ENCODE results near the gene TNNT2. TPM values are rescaled to one million over a fixed set of nuclear protein-coding genes. Genes with fewer than 3 reads are reported as not detected.

The TNNT2 gene
- total RNA-seq, 1 donor from 2014 or later: 0.17 TPM

DNA sequence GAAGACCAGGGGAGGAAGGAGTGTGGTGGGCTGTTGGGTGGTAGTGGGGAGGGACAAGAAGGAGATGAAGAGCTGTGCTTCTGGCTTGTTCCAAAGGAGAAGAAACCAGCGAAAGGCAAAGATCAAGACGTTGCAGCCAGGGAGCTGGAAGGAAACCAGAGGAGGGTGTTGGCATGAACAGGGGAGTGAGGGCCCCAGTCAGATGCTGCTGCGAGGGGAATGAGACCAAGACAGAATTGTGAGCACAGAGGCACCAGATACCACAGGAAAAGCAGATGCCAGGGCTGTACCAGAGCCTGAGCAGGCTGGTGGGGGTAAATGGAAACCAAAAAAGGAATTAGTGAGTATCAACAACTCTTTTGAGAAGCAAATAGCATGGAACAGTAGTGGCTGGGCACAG is 15.6 kb upstream of the TNNT2 start:
- no peak for DNase-seq (ENCODE audit: low read depth)
- TF ChIP-seq, protein P1, sequence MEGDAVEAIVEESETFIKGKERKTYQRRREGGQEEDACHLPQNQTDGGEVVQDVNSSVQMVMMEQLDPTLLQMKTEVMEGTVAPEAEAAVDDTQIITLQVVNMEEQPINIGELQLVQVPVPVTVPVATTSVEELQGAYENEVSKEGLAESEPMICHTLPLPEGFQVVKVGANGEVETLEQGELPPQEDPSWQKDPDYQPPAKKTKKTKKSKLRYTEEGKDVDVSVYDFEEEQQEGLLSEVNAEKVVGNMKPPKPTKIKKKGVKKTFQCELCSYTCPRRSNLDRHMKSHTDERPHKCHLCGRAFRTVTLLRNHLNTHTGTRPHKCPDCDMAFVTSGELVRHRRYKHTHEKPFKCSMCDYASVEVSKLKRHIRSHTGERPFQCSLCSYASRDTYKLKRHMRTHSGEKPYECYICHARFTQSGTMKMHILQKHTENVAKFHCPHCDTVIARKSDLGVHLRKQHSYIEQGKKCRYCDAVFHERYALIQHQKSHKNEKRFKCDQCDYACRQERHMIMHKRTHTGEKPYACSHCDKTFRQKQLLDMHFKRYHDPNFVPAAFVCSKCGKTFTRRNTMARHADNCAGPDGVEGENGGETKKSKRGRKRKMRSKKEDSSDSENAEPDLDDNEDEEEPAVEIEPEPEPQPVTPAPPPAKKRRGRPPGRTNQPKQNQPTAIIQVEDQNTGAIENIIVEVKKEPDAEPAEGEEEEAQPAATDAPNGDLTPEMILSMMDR (conservative IDR thresholded peaks at IDR 0.05; ENCODE audit: low read depth, low read length): no peak
- no peak overlapping the region for H3K4me3 ChIP-seq (ENCODE audit: low read depth, low read length)

DNA sequence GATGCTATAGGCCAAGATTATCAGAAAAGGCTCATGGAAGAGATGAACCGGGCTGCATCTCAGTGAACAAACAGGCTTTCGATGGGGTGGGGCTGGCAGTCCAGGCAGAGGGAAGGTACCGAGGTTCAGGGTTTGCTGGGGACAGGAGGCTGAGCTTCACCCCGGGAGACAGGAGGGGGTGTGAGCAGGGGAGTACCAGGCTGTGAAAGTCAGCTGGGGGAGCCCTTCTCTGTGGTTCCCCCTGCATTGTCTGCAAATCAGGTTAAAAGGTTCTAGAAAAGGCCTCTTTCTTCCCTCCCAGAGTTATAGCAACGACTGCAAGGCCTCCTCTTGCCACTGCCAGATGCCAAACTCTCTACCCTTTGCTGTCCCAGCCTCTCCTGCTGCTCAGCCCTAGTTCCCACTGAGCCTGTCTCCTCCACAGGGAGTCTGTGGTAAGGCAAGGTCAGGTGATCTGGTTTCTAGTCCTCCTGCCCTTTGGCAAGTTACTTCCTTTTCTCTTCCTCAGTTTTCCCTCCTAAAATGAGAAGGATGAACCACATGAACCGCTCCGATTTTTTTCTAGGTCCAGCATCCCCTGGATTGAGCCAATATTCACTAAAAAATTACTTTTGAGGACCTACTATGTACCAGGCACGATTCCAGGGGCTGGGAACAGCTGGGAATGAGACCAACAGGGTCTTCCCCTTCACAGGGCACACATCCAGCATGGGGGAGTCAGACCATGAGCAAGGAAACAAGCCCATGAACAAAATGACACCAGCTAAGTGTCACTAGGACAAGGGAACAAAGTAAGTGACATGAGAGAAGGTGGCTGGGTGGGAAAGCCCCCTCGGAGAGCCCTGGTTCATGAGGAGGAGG is 14.4 kb upstream of the TNNT2 start:
- DNase-seq (ENCODE audit: low read depth): no peak
- no peak overlapping the region for H3K4me3 ChIP-seq (ENCODE audit: low read depth, low read length)
- TF ChIP-seq, protein P1 (conservative IDR thresholded peaks at IDR 0.05; ENCODE audit: low read depth, low read length): no peak

DNA sequence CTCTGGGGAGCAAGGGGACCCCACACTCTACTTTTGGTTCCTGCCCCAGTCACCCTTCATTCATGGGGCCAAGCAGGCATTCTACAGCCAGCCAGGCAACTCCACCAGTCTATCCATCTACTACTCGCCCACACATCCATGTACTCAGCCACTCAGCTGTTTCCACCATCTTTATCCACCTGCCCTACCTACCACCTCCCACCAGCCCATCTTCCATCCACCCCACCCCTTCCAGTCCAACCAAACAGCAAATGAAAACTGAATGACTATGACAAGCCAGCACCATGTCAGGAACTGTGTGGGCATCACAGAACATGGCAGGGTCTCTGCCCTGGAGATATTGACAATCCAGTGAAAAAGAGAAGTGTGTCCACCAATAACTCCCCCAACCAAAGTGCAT is 13.7 kb upstream of the TNNT2 start:
- no peak overlapping the region for H3K4me3 ChIP-seq (ENCODE audit: low read depth, low read length)
- DNase-seq (ENCODE audit: low read depth): no peak
- TF ChIP-seq, protein P1 (conservative IDR thresholded peaks at IDR 0.05; ENCODE audit: low read depth, low read length): no peak

DNA sequence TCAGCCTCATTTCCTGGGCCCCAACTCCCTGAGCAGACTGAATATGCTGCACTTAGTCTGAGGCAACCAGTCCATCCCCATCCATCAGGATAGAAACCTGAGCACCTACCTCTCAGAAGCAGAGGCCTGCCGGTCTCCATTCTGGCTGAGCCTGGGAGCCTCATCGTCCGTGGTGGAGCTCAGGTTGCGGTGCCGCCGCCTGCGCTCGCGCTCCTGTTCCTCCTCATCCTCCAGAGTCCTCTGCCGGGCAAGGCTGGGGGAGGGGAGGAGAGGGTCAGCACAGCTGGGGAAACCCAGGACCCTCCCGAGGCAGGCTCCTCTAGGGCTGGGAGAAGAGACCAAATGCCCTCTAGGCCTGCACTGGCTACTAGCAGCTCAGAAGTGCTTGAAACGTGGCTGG is 11.6 kb upstream of the TNNT2 start:
- no peak for DNase-seq (ENCODE audit: low read depth)
- H3K4me3 ChIP-seq (ENCODE audit: low read depth, low read length): no peak overlapping the region
- TF ChIP-seq, protein P1 (conservative IDR thresholded peaks at IDR 0.05; ENCODE audit: low read depth, low read length): no peak

DNA sequence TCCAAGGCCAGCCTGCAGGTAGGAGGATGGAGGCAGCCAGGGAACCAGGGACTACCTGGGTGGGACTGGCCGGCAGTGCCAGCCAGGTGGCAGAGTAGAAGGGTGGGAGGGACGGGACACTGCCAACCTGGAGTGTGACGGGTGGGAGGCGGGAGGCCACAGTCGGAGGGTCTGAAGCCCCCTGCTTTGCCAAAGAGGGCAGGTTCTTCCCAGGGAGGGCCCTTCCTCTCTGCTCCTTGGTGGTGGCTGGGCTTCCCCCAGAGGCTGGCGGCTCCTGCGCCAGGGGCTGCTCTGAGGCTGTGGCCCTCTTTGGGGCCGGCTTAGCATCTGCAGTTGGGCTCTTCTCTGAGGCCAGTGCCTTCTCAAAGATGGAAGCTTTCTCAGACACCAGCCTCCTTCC is 8.7 kb upstream of the TNNT2 start:
- no peak for DNase-seq (ENCODE audit: low read depth)
- TF ChIP-seq, protein P1 (conservative IDR thresholded peaks at IDR 0.05; ENCODE audit: low read depth, low read length): no peak
- no peak overlapping the region for H3K4me3 ChIP-seq (ENCODE audit: low read depth, low read length)

DNA sequence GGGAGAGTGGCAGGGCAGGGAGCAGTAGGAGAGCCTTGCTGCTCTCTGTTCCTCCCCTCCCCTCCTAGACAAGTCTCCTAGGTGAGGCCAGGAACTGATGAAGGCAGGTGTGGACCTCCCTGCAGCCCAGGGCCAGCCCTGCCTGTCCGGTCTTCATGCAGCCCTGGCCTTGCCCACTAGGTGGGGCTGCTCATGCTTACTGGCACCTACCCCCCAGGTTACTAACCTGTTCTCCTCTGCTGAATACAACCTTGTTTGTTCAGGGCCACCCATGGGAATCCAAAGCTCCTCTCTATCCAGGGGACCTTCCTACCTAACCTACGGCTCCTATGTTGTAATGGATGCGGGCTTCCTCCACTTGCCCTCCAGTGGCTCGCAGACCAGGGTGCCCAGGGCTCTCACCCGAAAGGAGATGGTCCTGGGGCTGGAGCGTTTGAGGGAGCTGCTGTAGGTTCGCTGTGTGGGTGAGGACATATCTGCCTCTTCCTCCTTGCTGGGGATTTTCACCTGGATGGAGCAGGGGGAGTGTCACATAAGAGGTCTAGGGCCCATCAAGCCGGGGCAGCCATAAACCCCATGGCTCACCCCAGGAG is 7.9 kb upstream of the TNNT2 start:
- no peak overlapping the region for H3K4me3 ChIP-seq (ENCODE audit: low read depth, low read length)
- TF ChIP-seq, protein P1 (conservative IDR thresholded peaks at IDR 0.05; ENCODE audit: low read depth, low read length): peak; percentile 98
- DNase-seq (ENCODE audit: low read depth): no peak
